Esophagus mucosa (tissue), 1 donor: ENCODE measurements around the gene PVR. TPM values are rescaled to one million over a fixed set of nuclear protein-coding genes. Genes with fewer than 3 reads are reported as not detected.
"Not testable (repeated sequence)": the region's sequence is repeated elsewhere in the genome, so short reads cannot be mapped to it uniquely, and the experiment has no call there.

Experiments
- ATAC-seq: fragments of 200-7000 bp; cut with Tn5 transposase; one replicate; pipeline ENCODE4 v1.9.1; 2020
- total RNA-seq: library from RNA; stranded (reverse); gene quantifications from one replicate; pipeline ENCODE4 v1.2.4, GENCODE V29; 2023
- donor health status: DM: yes; HTN: yes; CAD: no.

The PVR gene
- total RNA-seq, 1 donor from 2014 or later, result 11.8 TPM

- no peak for ATAC-seq
Measured at GRCh38 chr19:44673510-44673909, 29.8 kb downstream of the PVR start.

GRCh38 chr19:44675521-44675920 lies 31.8 kb downstream of the PVR start:
- no peak for ATAC-seq

DNA sequence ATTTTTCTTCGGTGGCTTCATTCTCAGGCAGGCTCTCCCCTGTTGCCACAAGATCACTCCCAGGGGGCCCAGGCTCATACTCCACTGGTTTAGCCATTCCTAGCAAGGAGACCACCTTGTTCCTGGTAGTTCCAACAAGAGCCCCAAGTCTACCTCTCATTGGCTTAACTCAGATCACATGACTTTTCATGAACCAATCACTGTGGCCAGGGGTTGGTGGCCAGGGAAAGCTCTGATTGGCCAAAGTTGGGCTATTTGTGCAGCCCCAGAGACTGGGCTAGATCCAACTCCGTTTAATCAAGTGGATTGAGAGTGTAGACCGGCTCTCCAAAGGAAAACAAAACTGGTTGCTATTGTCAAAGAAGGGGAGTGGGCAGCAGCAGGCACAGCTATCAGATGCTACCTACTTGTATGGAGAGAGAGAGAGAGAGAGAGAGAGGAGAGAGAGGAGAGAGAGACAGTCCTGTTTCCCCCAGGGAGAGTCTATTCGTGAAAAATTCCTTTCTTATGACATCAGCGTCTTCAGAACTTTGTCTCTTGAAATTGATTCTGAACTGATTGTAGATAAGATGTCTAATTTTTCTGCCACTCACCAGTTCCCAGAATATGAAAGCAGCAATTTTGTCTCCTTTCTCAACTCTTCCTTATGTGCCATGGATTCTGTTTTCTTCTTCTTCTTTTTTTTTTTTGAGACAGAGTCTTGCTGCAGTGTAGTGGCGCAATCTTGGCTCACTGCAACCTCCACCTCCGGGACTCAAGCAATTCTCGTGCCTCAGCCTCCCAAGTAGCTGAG lies 33.5 kb downstream of the PVR start:
- ATAC-seq, result no peak

DNA sequence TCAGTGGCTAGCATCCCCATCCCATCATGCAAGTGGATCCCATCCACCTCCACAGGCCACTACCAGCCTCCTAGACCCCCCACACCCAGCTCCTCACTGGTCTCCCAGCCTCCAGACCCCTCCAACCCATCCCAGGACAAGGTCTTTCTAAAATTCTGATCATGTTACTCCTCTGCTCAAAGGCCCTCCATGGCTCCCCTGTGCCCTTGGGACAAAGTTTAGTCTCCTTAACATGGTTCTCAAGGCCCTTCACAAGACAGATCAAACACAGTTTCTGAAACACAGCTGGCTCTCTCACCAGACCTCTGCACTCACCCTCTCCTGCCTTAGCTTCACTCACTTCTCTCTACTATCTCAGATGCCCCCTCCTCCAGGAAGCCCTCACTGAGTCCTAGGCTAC lies 36.8 kb downstream of the PVR start:
- no peak for ATAC-seq

GRCh38 chr19:44681992-44682790 lies 38.5 kb downstream of the PVR start:
- ATAC-seq, result no peak

DNA sequence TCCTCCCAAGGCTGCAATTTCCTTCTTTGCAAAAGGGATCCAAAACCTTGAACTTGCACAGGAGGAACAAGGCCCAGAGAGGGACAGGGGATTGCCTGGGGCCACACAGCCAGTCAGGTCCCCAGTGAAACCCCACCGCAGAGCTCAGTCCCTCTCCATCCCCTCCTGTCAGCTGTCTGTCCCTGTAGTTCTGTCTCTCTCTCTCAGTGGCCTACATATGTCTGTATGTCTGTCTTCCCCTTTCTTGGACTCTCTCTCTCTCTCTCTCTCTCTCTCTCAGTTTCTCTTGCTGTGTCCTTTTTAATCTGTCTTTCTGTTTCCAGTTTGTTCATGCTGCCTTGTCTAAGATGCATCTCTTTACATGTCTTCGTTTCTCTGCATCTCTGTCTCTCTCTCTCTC lies 39.1 kb downstream of the PVR start:
- ATAC-seq, result no peak

GRCh38 chr19:44683434-44684210 lies 39.9 kb downstream of the PVR start:
- ATAC-seq, result no peak

GRCh38 chr19:44684396-44684795 lies 40.7 kb downstream of the PVR start:
- not testable (repeated sequence) for ATAC-seq

DNA sequence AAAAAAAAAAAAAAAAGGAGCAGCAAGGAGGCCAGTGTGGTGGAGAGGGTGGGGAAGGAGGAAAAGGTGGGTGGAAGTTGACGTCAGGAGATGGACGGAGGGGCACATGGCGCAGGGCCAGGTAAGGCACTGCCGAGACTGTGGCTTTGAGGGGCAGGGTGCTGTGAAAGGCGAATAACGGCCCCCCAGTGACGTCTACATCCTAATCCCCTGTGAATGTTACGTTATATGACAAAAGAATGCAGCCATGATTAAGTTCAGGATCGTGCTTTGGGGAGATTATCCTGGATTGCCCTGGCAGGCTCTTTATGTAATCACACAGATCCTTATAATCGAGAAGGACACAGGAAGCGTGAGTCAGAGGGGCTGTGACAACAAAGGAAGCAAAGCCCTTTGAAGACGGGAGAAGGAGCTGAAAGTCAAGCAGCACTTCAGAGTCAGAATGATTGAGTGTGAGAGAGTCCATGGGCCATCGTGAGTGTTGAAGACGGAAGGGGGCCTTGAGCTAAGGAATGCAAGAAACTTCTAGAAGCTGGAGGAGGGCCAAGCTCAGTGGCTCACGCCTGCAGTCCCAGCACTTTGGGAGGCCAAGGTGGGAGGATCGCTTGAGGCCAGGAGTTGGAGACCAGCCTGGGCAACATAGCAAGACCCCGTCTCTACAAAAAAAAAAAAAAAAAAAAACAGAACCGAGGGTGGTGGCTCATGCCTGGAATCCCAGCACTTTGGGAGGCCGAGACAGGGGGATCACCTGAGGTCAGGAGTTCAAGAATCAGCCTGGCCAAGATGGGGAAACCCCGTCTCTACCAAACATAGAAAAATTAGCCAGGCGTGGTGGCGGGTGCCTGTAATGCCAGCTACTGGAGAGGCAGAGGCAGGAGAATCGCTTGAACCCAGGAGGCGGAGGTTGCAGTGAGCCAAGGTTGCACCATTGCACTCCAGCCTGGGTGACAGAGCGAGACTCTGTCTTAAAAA lies 41.5 kb downstream of the PVR start:
- peak; percentile 68 for ATAC-seq

GRCh38 chr19:44685877-44686276 lies 42.2 kb downstream of the PVR start:
- peak; percentile 47 for ATAC-seq

DNA sequence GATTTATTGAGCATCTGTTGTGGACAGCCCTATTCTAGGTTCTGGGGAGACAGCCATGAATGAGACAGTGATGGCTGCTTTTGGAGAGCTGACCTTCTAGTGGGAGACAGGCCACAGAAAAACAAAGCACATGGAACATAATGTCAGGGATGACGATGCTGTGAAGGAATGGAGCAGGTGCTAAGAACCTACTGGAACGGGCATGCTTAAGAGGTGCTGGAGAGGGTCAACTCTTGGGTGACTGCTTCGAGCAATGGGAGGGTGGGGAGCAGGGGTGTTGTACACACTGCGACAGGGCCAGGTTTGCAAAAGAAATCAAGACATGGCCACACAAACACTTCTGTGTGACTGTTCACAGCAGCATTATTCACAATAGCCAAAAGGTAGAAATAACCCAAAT lies 43.2 kb downstream of the PVR start:
- ATAC-seq, result no peak

- ATAC-seq, result no peak
Measured at GRCh38 chr19:44687888-44688287, 44.2 kb downstream of the PVR start.

GRCh38 chr19:44689290-44690130 lies 45.8 kb downstream of the PVR start:
- peak; percentile 43 for ATAC-seq

- ATAC-seq, result no peak
Measured at GRCh38 chr19:44690131-44690440, 46.4 kb downstream of the PVR start.

- no peak for ATAC-seq
Measured at GRCh38 chr19:44692379-44692721, 48.6 kb downstream of the PVR start.

- ATAC-seq, result no peak
Measured at GRCh38 chr19:44694184-44694579, 50.5 kb downstream of the PVR start.

DNA sequence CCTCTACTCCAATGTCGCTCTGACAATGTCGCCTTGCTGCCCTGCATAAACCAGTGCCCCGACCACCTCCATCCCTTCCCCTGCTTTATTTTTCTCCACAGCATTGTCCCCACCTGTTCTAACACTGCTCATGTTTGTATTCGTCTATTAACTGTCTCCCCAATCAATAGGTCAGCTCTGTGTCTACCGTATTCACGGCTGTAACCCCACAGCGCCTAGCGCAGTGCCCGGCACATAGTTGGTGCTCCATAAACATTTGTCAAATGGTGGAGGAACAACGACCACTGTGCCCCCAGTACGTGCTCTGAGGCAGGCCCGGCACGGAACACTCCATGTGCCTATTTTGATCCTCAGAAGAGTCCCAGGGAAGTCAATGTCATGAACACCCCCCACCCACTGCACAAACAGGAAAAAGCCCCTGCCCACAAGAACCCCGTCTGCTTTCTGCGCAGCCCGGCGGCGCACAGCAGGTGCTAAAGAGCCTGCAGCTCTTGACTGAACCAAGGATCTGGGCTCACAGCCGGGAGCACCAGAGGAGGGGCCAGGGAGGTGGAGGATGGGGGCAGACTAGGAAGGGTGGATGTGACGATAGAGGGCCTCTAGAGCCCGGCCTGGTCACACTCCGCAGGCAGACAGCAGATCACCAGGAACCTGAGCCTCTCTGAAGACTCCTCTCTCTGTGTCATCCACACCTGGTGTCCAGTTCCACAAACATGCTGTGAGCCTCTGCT lies 53.4 kb downstream of the PVR start:
- no peak for ATAC-seq

DNA sequence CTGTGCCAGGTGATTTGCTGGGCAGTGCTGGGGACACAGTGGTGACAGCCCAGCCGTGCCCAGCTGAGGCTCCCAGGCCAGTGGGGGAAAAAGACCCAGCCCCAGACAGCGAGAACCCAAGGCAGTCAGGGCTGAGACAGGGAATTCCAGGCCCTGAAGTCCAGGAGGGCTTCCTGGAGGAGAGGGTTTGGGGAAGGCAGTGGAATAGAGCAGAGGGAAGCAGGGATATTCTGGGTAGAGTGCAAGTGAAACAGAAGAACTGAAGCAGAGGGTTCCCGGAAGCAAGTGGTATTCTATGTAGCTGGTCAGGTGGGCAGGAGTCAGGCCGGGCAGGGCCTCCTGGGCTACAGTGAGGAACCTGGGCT lies 53.9 kb downstream of the PVR start:
- no peak for ATAC-seq

DNA sequence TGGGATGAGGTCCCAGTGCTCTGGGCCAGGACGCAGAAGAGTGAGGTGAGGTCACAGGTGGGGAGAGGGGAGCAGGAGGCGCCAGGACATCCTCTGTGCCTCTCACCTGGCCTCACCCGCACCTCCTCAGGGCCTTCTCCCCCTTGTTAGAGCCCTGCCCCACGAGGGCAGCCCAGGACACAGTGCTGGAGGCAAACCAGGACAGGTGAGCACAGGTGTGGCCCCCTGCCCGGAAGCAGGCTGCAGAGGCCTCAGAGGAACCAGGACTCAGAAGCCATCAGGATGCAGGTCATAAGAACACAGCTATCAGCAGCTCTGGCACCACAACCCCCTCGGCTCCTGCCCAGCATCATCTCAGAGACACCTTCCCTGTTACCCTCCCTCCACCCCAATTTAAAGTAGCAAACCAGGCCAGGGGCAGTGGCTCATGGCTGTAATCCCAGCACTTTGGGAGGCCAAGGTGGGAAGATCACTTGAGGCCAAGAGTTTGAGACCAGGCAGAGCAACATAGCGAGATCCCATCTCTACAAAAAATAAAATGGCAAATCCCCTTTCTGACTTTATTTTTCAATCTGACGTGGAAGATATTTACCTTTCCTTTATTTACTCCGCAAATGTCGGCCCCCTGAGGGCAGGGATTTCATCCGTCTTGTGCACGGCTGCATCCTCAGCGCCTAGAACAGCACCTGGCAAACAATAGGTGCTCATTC lies 54.9 kb downstream of the PVR start, which contains the start of gene CEACAM16:
CEACAM16 (plus strand) TSS at position 660 of the 710 bp plus-strand sequence. CDS start 2,306 bp downstream, outside the sequence.
- no peak for ATAC-seq

- no peak for ATAC-seq
Measured at GRCh38 chr19:44700547-44700946, 56.8 kb downstream of the PVR start.
